Measurements from ENCODE around the gene SYT15. TPM values are rescaled to one million over a fixed set of nuclear protein-coding genes. Genes with fewer than 3 reads are reported as not detected.
A peak's percentile ranks its signal among the peaks of the same experiment; 100 is the strongest.

Gene SYT15
- total and polyA plus RNA-seq, 2 of the 4 experiments (the other 2 are of a cell fraction): 0.54 to 0.68 TPM

DNA sequence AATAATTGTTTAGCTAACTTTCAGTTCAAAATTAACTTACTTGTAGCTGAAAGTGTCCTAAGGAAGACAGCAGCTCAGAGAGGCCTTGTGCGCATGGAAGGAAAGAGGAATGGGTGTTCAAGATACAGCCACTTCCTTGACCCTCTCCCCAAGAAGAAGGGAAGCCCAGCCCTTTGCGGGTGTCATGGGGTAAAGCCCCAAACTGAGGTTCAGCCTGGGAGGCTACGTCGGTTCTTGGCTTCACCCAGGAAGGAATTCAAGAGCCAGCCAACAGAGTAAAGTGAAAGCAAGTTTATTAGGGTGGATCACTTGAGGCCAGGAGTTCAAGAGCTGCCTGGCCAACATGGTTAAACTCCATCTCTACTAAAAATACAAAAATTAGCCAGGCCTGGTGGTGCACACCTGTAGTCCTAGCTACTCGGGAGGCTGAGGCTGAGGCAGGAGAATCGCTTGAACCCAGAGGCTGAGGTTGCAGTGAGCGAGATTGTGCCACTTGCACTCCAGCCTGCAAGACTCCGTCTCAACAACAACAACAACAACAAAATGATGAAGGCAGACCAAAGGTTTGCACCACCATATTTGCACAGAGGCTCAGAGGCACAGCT lies 38.4 kb upstream of the SYT15 start:
- Histone ChIP-seq H2BK15ac (ENCODE audit: low read depth, low read length) (peak overlapping the region; percentile 14; the same call in 2 of the 3 replicates), H3K56ac (ENCODE audit: extremely low read depth, insufficient read depth, low read length) (peak overlapping the region; percentile 90), H2AK5ac (ENCODE audit: low read depth, low read length) (peak overlapping the region; percentile 91), H3K27ac (ENCODE audit: insufficient read depth, low read length) (peak overlapping the region; percentile 89), H3K9me3 (ENCODE audit: control insufficient read depth, insufficient read depth, low read length) (no peaks in the 10 kb centered on the region), H3K23ac (ENCODE audit: low read depth, low read length) (peak overlapping the region; percentile 35), H4K20me1 (ENCODE audit: insufficient read depth, low read length) (no peaks in the 10 kb centered on the region), H3K4me2 (ENCODE audit: low read depth, low read length) (peak overlapping the region; percentile 28), H4K91ac (ENCODE audit: insufficient read depth, low read depth, low read length) (peak overlapping the region; percentile 100), H2AK9ac (replicated peaks; ENCODE audit: low read depth, low read length, poor library complexity) (peak overlapping the region; percentile 71), H3K27me3 (ENCODE audit: control insufficient read depth, insufficient read depth, low read length) (no peaks in the 10 kb centered on the region; the same call in 1 of the 2 replicates), H2BK20ac (ENCODE audit: low read depth, low read length) (peak overlapping the region; percentile 82), H3K4me3 (ENCODE audit: insufficient read depth, low read depth, low read length) (no peak overlapping the region), H3K9me1 (ENCODE audit: insufficient read depth, low read length) (peaks cover 18% of the 10 kb centered on the region), H2BK120ac (ENCODE audit: low read depth, low read length) (peak overlapping the region; percentile 98), H3K14ac (replicated peaks; ENCODE audit: low read depth, low read length) (peak overlapping the region; percentile 73), H3K18ac (ENCODE audit: low read depth, low read length) (peak overlapping the region; percentile 93), H2BK5ac (ENCODE audit: low read depth, low read length, poor library complexity, severe bottlenecking) (peak overlapping the region; percentile 74), H3K79me1 (ENCODE audit: low read depth in 1 of 2, low read length in 2 of 2) (0 out of 4 replicates have a peak, but pooled peaks cover 0 to 3% of the 10 kb centered on the region in 2 experiments), H2AFZ (replicated peaks; ENCODE audit: low read length, poor library complexity) (peak overlapping the region; percentile 53), H4K5ac (ENCODE audit: low read depth, low read length) (peak overlapping the region; percentile 98), H4K8ac (ENCODE audit: low read depth in 2 of 2, low read length in 2 of 2) (peak overlapping the region; percentile 73 to 78), H3K4me1 (ENCODE audit: control insufficient read depth, insufficient read depth, low read length) (peaks cover 16% of the 10 kb centered on the region), H3K4ac (ENCODE audit: low read depth, low read length) (peak overlapping the region; percentile 96), H3K36me3 (ENCODE audit: control insufficient read depth, insufficient read depth, low read length) (no peaks in the 10 kb centered on the region), H3K9ac (ENCODE audit: low read depth, low read length) (peak overlapping the region; percentile 60)
- intact Hi-C loops (cut with micrococcal nuclease) (no loop called here), dilution Hi-C loops (cut with HindIII; ENCODE audit: low sequenced_read_pairs, unreplicated experiment) (no loop called here), in situ Hi-C loops (cut with MboI; ENCODE audit: low sequenced_read_pairs) (loop anchor here (25.0 kb wide), 2 partner anchors 872 to 1553 kb away; partner anchors contain the start of gene DEPP1)
- CTCF ChIA-PET: interaction anchor here (1.6 to 2.0 kb wide), 2 partner anchors 10 to 25 kb away, joined by 3 to 5 read pairs; no protein-coding TSS in a partner anchor
- peak; percentile 8 for ATAC-seq (ENCODE audit: low read depth)
- TF ChIP-seq FOS (IDR thresholded peaks at IDR 0.05; ENCODE audit: low read depth, low read length) (no peak), NFE2L2 (IDR thresholded peaks at IDR 0.05; ENCODE audit: low read depth, low read length) (no peak), POLR2A (IDR thresholded peaks at IDR 0.05; ENCODE audit: low read depth, low read length) (no peak), MXI1 (IDR thresholded peaks at IDR 0.05; ENCODE audit: borderline replicate concordance, low read depth, low read length) (no peak), BHLHE40 (IDR thresholded peaks at IDR 0.05; ENCODE audit: low read depth, low read length) (no peak), RAD21 (IDR thresholded peaks at IDR 0.05; ENCODE audit: low read length) (no peak), RFX5 (IDR thresholded peaks at IDR 0.05; ENCODE audit: low read depth, low read length) (no peak), CHD1 (IDR thresholded peaks at IDR 0.05; ENCODE audit: low read depth, low read length) (no peak), RCOR1 (IDR thresholded peaks at IDR 0.05; ENCODE audit: insufficient replicate concordance, low read length) (no peak)
- TF ChIP-seq, protein P1, sequence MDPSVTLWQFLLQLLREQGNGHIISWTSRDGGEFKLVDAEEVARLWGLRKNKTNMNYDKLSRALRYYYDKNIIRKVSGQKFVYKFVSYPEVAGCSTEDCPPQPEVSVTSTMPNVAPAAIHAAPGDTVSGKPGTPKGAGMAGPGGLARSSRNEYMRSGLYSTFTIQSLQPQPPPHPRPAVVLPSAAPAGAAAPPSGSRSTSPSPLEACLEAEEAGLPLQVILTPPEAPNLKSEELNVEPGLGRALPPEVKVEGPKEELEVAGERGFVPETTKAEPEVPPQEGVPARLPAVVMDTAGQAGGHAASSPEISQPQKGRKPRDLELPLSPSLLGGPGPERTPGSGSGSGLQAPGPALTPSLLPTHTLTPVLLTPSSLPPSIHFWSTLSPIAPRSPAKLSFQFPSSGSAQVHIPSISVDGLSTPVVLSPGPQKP (IDR thresholded peaks at IDR 0.05; ENCODE audit: borderline replicate concordance, low read depth, low read length): no peak
- TF ChIP-seq, protein P2, sequence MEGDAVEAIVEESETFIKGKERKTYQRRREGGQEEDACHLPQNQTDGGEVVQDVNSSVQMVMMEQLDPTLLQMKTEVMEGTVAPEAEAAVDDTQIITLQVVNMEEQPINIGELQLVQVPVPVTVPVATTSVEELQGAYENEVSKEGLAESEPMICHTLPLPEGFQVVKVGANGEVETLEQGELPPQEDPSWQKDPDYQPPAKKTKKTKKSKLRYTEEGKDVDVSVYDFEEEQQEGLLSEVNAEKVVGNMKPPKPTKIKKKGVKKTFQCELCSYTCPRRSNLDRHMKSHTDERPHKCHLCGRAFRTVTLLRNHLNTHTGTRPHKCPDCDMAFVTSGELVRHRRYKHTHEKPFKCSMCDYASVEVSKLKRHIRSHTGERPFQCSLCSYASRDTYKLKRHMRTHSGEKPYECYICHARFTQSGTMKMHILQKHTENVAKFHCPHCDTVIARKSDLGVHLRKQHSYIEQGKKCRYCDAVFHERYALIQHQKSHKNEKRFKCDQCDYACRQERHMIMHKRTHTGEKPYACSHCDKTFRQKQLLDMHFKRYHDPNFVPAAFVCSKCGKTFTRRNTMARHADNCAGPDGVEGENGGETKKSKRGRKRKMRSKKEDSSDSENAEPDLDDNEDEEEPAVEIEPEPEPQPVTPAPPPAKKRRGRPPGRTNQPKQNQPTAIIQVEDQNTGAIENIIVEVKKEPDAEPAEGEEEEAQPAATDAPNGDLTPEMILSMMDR (conservative IDR thresholded peaks at IDR 0.05; ENCODE audit: low read depth, low read length): no peak
- no TSS peak for BruUV-seq (replicated peaks)
- no peak for DNase-seq
- WGBS, 2 experiments (ENCODE audit: extremely low coverage in 2 of 2, insufficient read length in 1 of 2): 92% methylated on average over 4 of the region's 8 CpGs; no CpG with 5 or more reads in 1 of the 2 experiments
- POLR2A ChIA-PET (ENCODE audit: unreplicated experiment): no interaction called here

All from IMR-90 (cell line).